Muscle layer of duodenum (tissue), 2 donors: ENCODE measurements around the gene TNRC6C.
"Not testable (repeated sequence)": the region's sequence is repeated elsewhere in the genome, so short reads cannot be mapped to it uniquely, and the experiment has no call there.

Source experiments
- H3K27ac ChIP-seq: one replicate; pipeline ENCODE4 v1.7.0; 2013; ENCODE audit warnings: mild to moderate bottlenecking, low read length
- H3K27me3 ChIP-seq: one replicate; pipeline ENCODE4 v1.7.0; 2013; ENCODE audit warnings: low read depth, mild to moderate bottlenecking, control low read depth, low read length
- H3K36me3 ChIP-seq, 2 donors: one replicate each; pipeline ENCODE4 v1.7.0; 2013; ENCODE audit warnings: low read length in 2 of 2, control low read depth in 1 of 2, mild to moderate bottlenecking in 1 of 2; ENCODE audit not compliant: insufficient read depth in 2 of 2, control insufficient read depth in 1 of 2
- H3K4me1 ChIP-seq, 2 donors: one replicate each; pipeline ENCODE4 v1.7.0; 2013; ENCODE audit warnings: low read length in 2 of 2, mild to moderate bottlenecking in 2 of 2, control low read depth in 1 of 2, moderate library complexity in 1 of 2; ENCODE audit not compliant: insufficient read depth in 2 of 2, control insufficient read depth in 1 of 2
- H3K4me3 ChIP-seq, 2 donors: one replicate each; pipeline ENCODE4 v1.7.0; 2013; ENCODE audit warnings: low read length in 2 of 2, low read depth in 1 of 2, mild to moderate bottlenecking in 1 of 2
- H3K9me3 ChIP-seq, 2 donors: one replicate each; pipeline ENCODE4 v1.7.0; 2013; ENCODE audit warnings: low read length in 2 of 2, control low read depth in 1 of 2, mild to moderate bottlenecking in 1 of 2; ENCODE audit not compliant: control insufficient read depth in 1 of 2
- donor health status: healthy.

TNRC6C gene

GRCh38 chr17:77933777-77934398 is 24.6 kb upstream of the TNRC6C start:
- Histone ChIP-seq H3K9me3 (no peaks in the 10 kb centered on the region), H3K27ac (no peak overlapping the region), H3K4me1 (no peaks in the 10 kb centered on the region), H3K27me3 (no peaks in the 10 kb centered on the region), H3K36me3 (no peaks in the 10 kb centered on the region), H3K4me3 (no peak overlapping the region)

GRCh38 chr17:77935121-77935571 is 23.4 kb upstream of the TNRC6C start:
- Histone ChIP-seq H3K4me3 (no peak overlapping the region), H3K4me1 (no peaks in the 10 kb centered on the region), H3K27ac (no peak overlapping the region), H3K9me3 (no peaks in the 10 kb centered on the region), H3K36me3 (no peaks in the 10 kb centered on the region), H3K27me3 (no peaks in the 10 kb centered on the region)

GRCh38 chr17:77935744-77936143 is 22.8 kb upstream of the TNRC6C start:
- not testable (repeated sequence) for H3K9me3 ChIP-seq, H3K27me3 ChIP-seq, H3K27ac ChIP-seq, H3K4me3 ChIP-seq, H3K4me1 ChIP-seq, H3K36me3 ChIP-seq

- Histone ChIP-seq H3K4me1 (no peaks in the 10 kb centered on the region), H3K27me3 (no peaks in the 10 kb centered on the region), H3K27ac (no peak overlapping the region)
Observed at GRCh38 chr17:77936881-77937280, 21.6 kb upstream of the TNRC6C start.

DNA sequence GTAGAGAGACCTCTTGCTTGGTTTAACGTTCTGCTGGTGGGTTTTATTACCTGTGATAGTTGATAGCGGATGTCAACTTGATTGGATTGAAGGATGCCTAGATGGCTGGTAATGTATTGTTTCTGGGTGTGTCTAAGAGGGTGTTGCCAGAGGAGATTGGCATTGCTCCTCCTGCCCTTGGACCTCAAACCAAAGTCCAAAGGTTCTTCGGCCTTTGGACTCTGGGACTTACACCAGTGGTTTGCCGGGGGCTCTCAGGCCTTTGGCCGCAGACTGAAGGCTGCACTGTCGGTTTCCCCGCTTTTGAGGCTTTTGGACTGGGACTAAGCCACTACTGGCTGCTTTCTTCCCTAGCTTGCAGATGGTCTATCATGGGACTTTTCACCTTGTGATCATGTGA is 17.5 kb upstream of the TNRC6C start:
- no peaks in the 10 kb centered on the region for H3K27me3 ChIP-seq
- no peak overlapping the region for H3K27ac ChIP-seq
- H3K4me1 ChIP-seq: no peaks in the 10 kb centered on the region
- no peak overlapping the region for H3K4me3 ChIP-seq
- H3K9me3 ChIP-seq: no peaks in the 10 kb centered on the region
- no peaks in the 10 kb centered on the region for H3K36me3 ChIP-seq

More at GRCh38 chr17:77936881-77937280, 21.6 kb upstream of the TNRC6C start:
- Histone ChIP-seq H3K9me3 (no peaks in the 10 kb centered on the region), H3K4me3 (no peak overlapping the region), H3K36me3 (no peaks in the 10 kb centered on the region)

- no peaks in the 10 kb centered on the region for H3K27me3 ChIP-seq
- H3K9me3 ChIP-seq: no peaks in the 10 kb centered on the region
- H3K36me3 ChIP-seq: no peaks in the 10 kb centered on the region
- peaks cover 0 to 3% of the 10 kb centered on the region in 2 donors for H3K4me1 ChIP-seq
- H3K27ac ChIP-seq: no peak overlapping the region
- no peak overlapping the region for H3K4me3 ChIP-seq
Observed at GRCh38 chr17:77942112-77942988, 16.2 kb upstream of the TNRC6C start.

DNA sequence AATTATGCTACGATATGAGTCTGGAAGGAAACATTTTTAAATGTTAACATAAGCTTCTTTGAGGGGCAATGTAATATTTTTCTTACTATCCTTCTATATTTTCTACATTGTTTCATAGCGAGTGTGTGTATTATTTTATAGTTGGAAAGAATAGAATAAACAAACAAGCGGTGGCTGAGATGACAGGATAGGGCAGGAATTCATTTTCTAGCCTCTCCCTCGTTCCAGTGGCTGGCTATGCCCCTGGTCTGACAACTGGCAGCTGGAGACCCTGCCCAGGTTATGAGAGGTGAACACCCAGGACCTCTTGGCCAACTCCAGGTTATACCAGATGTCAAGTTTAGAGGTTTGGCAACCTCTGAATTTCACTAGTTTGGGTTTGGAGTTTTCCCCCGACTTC is 14.5 kb upstream of the TNRC6C start:
- H3K27me3 ChIP-seq: no peaks in the 10 kb centered on the region
- H3K27ac ChIP-seq: no peak overlapping the region
- no peaks in the 10 kb centered on the region for H3K9me3 ChIP-seq
- no peaks in the 10 kb centered on the region for H3K36me3 ChIP-seq
- no peak overlapping the region for H3K4me3 ChIP-seq
- H3K4me1 ChIP-seq: peaks cover 0 to 3% of the 10 kb centered on the region in 2 donors

GRCh38 chr17:77944390-77945222 is 13.9 kb upstream of the TNRC6C start:
- H3K4me3 ChIP-seq: no peak overlapping the region
- H3K27me3 ChIP-seq: no peaks in the 10 kb centered on the region
- peaks cover 0 to 3% of the 10 kb centered on the region in 2 donors for H3K4me1 ChIP-seq
- H3K9me3 ChIP-seq: no peaks in the 10 kb centered on the region
- no peak overlapping the region for H3K27ac ChIP-seq
- no peaks in the 10 kb centered on the region for H3K36me3 ChIP-seq

DNA sequence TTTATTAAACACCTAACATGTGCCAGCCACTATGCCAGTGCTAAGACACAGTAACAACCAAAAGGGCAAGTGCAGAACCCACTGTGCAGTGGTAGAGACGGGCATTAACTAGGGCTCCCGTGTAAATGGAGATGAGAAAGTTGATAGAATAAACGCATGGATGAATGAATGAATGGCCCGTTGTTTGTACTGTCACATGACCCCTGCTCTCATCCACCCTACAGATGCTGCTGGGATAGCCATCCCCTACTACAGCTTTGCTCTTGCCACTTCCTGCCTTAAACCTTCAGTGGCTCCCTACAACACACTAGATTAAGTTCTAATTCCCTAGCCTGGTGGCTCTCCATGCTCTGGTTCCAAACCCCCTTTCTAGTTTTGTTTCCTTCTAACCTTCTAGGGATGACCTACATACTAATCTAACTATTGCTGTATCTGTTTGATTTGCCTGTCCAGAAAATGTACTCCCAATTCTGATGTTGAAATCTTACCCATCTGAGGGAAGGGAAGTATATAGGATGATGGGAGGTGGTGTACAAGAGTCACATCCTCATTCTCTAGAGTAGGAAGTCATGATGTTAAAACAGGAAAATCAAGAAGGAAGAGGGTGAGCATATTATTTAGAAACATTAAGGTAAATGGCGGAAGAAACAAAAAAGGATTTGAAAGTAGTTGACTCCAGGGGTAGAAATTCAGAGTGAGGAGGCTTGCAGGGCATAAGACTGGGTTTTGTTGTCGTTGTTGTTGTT is 11.4 kb upstream of the TNRC6C start:
- Histone ChIP-seq H3K27ac (no peak overlapping the region), H3K4me1 (peaks cover 0 to 3% of the 10 kb centered on the region in 2 donors), H3K36me3 (no peaks in the 10 kb centered on the region), H3K4me3 (no peak overlapping the region), H3K9me3 (no peaks in the 10 kb centered on the region), H3K27me3 (no peaks in the 10 kb centered on the region)

DNA sequence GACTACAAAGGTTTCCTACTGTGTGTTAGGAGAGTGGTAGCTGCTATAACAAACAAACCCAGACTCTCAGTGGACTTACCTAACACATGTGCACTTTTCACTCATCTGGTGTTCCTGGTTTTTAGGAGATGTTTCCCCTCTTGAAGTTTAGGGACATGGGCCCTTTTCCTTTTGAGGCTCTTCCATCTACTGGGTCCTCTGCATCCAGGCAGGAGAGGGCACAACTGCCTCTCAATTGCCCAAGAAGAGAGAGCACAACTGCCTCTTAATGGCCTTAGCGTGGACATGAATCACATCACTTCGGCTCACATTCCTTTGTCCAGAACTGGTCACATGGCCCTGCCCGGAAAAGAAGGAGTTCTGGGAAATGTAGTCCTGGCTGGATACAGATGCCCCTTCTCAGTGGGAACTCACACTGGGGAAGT is 9.8 kb upstream of the TNRC6C start:
- no peaks in the 10 kb centered on the region for H3K27me3 ChIP-seq
- no peak overlapping the region for H3K27ac ChIP-seq
- H3K9me3 ChIP-seq: no peaks in the 10 kb centered on the region
- H3K36me3 ChIP-seq: no peaks in the 10 kb centered on the region
- peaks cover 0 to 3% of the 10 kb centered on the region in 2 donors for H3K4me1 ChIP-seq
- H3K4me3 ChIP-seq: no peak overlapping the region
